HG03108 (cell line): Measurements from ENCODE around the gene PHACTR1.

ENCODE experiments used
- ATAC-seq: cut with Tn5 transposase; IDR thresholded peaks from one replicate; pipeline ENCODE4 v1.9.1; 2021; ENCODE audit warnings: moderate library complexity; ENCODE audit not compliant: unreplicated experiment

Gene PHACTR1

DNA sequence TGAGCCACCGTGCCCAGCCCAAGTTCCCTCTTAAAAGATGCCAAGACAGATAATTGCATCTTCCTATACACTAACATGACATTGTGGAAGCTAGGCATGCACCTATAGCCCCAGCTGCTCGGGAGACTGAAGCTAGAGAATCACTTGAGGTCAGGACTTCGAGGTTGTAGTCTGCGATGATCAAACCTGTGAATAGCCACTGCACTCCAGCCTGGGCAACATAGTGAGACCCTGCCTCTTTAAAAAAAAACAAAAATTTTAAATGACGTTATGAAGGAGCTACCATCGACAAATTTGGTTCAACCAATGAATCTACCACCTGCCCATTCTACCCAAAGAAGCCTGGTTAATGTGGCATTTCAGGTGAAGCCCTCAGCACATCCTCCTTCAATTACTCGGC, 531.1 kb downstream of the PHACTR1 start:
- no peak for ATAC-seq

DNA sequence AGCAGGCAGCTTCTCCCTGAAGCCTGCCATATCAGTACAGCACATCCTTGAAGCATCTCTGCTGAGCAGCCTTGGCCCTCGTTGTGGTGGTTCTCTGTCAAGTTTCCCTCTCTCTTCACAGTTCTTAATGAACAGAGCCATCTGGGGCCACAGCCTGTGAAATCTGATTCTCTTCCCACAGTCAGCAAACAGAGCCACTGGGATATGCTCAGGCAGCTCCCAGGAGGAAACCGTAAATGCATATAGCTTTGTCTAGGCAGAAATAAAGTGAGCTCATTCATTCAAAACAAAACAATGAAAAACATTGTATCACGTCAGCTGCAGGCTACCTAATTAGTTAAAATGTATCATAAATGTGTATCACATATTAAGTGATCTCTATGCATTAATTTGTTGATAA, 531.5 kb downstream of the PHACTR1 start:
- ATAC-seq = no peak

DNA sequence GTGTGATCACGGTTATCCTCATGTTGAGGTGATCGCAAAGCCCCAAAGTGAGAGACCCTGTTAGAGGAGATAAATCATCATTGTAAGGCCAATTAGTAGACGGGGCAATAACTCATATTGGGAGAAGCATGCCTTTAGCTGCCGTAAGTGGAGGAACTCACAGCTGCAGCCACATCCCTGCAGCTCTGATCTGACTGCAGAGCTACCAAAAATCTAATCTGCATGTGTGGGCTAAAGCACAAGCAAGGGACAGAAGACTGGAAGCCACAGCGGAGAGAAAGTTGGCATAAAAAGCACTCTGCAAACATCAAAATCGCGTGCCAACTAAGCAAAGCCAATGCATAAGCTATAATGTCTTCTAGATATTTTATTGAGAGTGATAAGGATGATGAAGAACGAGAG, 532.0 kb downstream of the PHACTR1 start:
- no peak for ATAC-seq

DNA sequence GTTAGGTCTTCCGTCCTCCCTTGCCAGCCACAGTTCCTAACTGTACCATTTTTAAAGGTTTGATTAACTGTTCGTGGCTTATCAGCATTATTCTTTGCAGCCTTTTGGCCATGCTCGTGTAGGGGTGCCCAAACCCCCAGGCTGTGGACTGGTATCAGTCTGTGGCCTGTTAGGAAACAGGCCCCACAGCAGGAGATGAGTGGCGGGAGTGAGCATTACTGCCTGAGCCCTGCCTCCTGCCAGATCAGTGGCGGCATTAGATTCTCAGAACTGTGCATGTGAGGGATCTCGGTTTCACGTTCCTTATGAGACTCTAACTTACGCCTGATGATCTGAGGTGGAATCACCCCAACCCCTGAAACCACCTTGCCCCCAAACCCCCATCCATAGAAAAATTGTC, 532.4 kb downstream of the PHACTR1 start:
- ATAC-seq = no peak

DNA sequence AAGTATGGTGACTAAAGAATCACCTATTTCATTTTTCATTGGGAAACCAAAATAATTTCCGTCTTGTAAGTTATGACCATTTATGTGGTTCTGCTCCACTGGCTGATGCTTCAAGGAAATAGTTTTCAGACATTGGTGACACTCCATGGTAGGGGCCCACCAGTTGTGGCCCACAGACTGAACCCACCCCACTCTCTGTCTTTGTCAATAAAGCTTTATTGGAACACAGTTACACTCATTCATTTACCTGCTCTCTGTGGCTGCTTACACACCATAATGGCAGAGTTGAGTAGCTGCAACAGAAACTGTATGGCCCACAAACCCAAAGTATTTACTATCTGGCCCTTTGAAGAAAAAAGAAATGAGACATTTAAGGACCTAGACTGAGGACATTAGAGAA, 533.2 kb downstream of the PHACTR1 start:
- no peak for ATAC-seq

DNA sequence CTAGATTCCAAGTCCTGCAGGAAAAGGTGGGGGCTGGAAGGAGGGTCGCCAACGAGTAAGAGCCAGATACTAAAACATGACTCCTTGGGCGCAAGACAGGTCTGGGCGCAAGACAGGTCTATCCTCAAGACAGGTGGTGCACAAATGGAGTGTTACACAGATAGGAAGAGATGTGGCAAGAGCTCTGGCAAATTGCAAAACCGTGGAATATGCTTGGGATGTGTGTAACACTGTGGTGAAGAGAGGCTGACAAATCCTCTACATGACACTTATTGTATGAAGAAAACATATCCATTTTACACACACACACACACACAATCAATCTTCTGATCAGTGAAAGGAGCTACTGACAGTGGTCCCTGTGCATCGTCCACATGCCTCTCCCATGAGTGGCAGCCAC, 534.1 kb downstream of the PHACTR1 start:
- no peak for ATAC-seq

DNA sequence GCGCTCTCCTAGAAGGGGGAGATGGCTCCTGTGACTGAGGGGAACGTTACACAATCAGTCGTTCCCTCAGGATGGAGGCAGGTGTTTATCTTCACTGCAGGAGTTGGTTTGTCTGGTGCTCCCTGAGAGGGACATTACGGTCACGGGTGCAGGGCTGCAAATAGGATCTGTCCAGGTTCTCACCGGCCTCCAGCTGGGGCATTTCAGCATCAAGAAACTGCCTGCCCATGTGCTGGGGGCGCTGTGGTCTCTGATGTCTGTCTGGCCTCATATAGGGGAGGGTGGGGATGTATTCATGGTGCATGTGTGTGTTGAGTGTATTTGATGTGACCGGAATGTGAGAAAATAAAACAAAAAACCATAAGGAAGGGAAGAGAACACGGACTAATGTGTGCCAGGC, 534.7 kb downstream of the PHACTR1 start:
- ATAC-seq = no peak

DNA sequence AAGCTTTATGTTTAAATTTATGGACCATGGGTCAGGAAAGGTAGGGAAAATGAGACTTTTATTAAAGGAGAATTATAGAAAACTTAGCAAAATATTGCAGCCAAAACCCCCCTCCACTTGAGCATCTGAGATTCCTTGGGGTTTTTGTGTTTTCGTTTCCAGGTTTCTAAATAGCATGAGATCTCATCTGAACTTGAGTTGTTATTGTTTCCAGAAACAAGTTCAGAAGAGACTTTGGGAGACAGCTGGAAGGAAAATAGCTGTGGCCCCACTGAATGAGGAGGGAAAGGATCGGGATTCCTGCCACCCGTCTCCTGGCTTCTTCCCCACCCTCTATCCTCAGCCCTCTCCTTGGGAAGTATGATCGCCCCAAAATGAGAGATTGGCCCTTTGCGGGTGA, 536.2 kb downstream of the PHACTR1 start:
- ATAC-seq = no peak

DNA sequence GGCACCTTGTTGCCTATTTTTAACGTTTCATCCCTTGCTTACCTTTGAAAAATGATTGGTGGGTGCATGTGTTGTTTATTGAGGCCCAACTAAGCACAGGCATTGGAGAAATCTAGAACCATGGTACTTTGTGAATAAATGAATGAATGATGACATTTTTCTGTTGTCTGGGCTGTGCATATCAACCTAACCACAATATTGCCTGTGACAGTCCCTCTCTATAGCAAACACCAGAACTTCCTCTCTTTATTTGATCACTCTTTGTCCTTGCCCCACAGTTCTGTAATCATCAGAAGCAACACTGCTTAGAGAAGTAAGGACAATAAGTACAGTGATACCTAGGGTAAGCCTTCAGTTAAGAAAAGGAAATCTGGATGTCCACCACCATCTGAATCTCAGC, 536.7 kb downstream of the PHACTR1 start:
- ATAC-seq = no peak

DNA sequence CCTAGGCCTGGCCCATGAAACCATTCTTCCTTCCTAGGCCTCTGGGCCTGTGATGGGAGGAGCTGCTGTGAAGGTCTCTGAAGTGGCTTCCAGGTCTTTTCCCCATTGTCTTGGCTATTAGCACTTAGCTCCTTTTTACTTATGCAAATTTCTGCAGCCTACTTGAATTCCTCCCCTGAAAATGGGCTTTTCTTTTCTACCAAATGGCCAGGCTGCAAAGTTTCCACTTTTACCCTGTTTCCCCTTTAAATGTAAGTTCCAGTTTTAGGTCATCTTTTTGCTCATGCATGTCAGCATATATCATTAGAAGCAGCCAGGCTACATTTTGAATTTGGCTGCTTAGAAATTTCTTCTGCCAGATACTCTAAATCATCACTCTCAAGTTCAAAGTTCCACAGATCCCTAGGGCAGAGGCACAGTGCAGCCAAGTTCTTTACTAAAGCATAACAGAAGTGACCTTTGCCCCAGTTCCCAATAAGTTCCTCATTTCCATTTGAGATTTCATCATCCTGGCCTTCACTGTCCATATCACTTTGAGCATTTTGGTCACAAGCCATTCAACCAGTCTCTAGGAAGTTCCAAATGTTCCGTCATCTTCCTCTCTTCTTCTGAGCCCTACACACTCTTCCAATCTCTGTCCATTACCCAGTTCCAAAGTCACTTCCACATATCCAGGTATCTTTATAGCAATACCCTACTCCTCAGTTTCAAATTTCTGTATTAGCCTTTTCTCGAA, 539.9 kb downstream of the PHACTR1 start:
- ATAC-seq = no peak

DNA sequence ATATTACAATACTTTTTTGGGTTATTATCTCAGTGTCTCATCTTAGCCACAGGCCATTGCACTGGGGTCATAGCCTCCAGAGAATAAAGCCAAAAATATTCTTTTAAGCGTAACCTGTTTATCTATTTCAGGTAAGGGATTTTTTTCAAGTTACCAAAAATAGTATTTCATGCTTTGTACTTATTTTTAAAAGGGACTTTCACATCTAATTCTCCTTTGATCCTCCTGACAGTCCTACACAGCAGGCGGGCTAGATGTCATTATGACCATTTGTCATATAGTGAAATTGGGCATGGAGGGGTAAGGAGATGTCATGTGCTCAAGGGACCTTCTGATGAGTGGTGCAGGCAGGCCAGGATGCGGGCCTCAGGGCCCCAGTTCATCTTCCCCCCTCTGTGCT, 542.8 kb downstream of the PHACTR1 start:
- peak; percentile 45 for ATAC-seq

DNA sequence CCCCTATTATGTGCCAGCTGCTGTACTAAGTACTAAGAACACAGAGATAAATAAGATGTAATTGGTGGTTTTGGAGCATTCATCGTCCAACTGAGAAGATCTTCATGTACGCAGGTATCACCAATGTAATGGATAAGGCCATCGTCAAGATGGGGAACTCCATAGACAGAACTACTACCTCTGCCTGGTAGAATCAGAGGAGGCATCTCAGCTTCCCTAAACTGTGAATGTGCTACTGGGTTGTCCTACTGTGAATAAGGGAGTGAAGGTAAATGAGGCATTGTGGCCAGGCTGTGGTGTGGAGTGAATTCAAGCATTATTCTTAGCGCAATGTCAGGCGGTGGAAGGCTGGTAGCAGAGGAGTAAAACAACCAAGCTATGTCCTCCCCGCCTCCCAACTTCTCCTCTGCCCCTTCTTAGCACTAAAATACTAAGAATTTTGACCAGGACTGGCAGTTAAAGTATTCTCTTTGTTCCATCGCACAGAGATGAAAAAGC, 543.6 kb downstream of the PHACTR1 start:
- no peak for ATAC-seq

DNA sequence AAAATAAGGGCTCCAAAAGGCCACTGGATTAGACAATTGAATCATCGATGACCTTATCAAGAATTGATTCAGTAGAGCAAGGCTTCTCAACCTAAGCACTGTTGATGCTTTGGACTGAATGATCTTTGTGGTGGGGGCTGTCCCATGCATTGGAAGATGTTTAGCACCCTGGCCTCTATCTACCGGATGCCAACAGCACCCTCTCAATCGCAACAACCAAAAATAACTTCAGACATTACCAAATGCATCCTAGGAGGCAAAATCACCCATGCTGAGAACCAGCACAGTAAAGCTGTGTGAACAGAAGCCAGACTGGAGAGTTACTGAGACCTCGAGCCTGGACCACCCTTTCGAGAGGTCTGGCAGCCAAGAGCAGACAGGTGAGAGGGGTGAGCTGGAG, 544.3 kb downstream of the PHACTR1 start:
- no peak for ATAC-seq

DNA sequence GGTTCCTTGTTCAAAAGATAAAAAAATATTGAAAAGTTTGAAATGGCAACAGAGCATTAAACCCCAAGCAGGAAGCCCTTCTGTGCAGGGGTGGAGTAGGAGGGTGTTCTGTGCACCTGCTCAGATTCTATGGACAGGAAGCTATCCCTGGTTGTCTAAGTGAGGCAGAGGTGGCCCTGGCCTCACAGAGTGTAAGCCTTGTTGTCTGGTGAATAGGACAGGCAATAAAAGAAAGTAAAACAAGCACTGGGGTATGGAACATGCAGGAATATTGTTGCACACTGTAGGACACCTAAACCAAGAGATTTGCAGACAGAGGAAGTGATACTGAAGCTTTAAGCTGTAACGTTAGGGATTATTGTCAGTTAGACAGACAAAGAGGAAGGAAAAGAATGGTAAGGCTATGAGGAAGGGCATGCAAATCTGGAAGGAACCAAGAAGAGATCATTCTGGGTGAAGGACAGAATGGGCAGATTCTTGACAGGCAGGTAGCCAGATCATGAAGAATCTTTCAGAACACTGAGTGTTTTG, 545.0 kb downstream of the PHACTR1 start:
- peak; percentile 52 for ATAC-seq

DNA sequence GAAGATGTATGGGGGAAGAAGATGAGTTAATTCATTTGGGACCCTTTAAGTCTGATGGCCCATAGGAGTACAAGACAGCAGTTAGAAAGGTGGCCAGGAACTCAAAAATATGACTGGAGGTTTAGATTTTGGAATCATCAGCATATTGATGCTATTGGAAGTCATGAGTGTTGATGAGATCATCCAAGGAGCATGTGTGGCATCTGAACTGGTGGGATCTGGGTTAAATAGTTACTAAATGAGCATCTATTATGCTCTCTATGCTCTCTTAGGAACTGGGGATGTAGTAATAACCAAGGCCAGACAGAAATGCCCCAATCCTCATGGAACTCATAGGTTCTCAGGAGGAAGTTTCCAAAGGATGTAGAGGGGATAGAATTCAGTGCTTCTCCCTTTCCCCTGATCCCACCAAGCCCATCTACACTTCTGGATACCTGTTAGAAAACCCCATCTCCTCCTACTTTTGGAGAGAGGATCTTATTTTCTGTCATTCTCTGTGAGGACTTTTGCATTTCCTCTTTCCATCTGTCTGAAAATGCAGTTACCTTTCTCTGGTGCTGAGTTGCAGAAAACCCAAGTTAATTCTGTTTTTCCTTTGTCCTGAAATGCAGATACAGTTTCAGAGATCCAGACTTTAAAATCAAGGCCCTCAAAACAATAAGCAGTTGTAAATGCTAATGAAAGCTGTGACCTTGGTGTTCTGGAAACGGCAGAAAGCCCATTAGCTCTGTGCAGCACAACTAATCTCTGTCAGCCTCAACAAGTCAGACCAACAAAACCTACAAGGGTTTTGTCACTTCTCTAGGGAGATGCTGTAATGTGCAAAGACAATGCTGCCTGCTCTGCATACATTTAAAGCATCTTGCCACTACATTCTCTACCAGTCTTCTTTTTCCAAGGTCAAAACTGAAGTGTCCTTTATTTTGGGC, 546.0 kb downstream of the PHACTR1 start:
- ATAC-seq = no peak

DNA sequence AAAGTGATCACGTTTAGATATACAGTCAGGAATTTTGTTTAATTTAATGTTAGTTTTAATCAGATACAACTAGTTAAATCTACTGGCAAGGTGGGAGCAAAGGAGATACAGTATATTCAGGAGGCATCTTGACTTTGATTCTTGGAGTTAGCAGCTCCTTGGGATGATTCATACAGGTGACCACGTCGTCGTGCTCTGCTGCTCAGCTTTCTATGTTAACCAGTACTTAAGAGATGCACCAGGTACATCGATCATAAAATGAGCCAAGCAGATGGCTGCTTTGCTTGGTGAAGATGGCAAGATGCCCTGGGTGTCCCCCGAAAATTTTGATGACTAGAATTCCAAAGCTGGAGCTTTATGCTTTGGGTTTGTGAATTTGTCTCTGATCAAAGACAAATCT, 547.1 kb downstream of the PHACTR1 start:
- ATAC-seq = no peak

DNA sequence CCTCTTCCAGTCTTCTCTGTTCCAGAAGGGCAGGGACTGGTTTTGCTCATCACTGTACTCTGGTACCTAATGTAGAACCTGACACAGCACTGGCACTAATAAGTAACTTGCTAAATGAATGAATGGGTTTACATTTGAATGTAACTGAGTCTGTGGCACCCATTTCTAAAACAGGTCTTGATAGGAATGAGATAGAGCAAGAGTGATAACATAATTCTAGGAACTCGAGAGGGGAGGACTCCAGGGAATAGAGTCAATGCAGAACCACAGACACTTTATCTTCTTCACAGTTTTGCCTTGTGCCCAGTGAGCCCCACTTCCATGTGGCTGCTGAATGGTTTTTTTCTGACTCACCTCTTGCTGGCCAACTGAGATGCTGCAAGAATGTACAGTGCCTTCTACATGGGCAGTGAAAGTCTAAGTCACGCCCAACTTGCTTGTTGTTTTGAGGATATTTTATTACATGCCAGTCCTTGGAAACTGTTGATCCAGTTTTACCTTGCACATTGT, 550.6 kb downstream of the PHACTR1 start:
- no peak for ATAC-seq

DNA sequence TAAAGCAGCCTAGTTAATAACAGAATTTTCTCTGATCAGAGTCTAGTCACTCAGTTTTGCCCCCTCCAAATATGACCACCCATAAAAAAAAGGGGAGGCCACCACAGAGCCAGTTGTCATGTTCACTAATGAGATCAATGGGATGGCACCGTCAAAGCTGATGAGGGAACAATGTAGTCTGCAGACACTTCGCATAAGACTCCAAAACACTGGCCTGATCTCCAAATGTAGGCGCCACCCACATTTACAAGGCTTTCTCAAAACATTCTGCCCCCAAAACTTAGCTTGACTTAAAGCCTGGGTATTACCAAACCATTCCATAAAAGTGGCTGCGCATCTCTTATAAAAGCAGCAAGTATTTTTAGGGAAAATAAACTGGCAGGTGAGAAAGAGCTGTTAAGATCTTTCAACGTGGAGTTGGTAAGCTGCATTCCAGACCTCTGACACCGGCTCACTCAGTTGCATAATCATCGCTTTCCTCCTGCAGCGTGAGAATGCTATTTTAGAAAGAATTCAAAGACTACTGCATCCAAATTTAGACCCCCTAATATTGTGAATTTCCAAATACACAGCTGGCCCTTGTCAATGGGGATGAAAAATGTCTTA, 552.4 kb downstream of the PHACTR1 start:
- ATAC-seq = no peak

DNA sequence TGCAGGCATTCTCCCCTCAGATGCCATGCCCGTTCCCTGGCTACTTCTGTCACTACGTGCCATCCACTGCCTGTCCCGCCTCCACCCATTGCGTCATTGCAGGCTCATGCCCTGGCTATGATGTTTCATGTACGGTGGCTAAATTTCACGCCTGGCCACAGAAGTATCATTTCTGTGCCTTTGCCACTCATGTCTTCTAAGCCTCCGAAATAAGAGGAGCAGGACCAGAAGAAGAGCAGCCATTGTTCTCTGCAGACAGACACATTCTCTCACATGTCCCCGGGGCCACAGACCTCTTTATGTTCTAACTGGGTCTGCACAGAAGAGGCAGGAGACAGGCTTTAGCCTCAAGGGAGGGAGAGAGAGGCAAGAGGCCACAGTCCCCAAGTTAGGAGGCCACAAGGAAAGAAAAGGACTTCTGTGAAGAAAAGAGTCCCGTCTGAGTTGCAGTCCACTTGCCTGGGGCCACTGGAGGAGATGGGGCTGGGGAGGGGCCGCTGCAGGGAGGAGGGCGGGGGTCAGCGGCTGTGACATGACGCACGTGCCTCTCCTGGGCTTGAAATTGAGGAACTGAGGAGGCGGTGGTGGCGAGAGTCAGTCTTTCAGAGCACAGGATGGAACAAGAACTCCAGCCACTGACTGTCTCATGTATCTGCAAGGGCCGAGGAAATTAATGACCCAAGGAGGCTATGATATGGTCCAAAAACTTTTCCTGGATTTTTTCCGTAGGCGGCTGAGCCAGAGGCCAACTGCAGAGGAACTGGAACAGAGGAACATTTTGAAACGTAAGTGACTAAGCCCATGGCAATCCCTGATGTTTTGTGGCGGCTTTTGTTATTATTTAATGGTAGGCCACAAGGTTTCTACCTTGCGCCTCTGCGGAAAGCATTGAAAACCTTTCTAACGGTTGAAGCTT, 555.8 kb downstream of the PHACTR1 start:
- peak; percentile 56 for ATAC-seq
